ENCODE results near the gene ADARB1.

ADARB1 gene

GRCh38 chr21:45040739-45041138, 33.6 kb upstream of the ADARB1 start:
- H3K4me3 ChIP-seq (ENCODE audit: low read length): no peak overlapping the region
- TF ChIP-seq CTCF (conservative IDR thresholded peaks at IDR 0.05; ENCODE audit: low read depth, low read length): no peak
- no peak for DNase-seq (ENCODE audit: low read depth)

GRCh38 chr21:45041351-45041805, 33.0 kb upstream of the ADARB1 start:
- no peak overlapping the region for H3K4me3 ChIP-seq (ENCODE audit: low read length)
- TF ChIP-seq CTCF (conservative IDR thresholded peaks at IDR 0.05; ENCODE audit: low read depth, low read length): no peak
- no peak for DNase-seq (ENCODE audit: low read depth)

DNA sequence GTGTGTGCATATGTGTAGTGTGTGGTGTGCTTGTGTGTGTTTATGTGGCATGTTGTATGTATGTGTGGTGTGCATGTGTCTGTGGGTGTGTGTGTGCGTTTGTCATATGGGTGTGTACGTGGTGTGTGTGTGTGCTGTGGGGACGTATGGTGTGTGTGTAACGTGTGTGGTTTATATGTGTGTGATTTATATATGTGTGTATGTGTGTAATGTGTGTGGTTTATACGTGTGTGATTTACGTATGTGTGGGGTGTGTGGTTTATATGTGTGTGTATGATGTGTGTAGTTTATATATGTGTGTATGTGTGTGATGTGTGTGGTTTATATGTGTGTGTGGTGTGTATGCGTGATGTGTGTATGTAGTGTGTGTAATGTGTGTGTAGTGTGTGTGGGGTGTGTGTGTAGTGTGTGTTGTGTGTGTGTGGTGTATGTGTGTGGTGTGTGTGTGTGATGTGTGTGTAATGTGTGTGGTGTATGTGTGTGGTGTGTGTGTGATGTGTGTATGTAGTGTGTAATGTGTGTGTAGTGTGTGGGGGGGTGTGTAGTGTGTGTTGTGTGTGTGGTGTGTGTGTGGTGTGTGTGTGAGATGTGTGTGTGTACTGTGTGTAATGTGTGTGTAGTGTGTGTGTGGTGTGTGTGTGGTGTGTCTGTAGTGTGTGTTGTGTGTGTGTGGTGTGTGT, 32.3 kb upstream of the ADARB1 start:
- no peak for DNase-seq (ENCODE audit: low read depth)
- TF ChIP-seq CTCF (conservative IDR thresholded peaks at IDR 0.05; ENCODE audit: low read depth, low read length): no peak
- no peak overlapping the region for H3K4me3 ChIP-seq (ENCODE audit: low read length)

DNA sequence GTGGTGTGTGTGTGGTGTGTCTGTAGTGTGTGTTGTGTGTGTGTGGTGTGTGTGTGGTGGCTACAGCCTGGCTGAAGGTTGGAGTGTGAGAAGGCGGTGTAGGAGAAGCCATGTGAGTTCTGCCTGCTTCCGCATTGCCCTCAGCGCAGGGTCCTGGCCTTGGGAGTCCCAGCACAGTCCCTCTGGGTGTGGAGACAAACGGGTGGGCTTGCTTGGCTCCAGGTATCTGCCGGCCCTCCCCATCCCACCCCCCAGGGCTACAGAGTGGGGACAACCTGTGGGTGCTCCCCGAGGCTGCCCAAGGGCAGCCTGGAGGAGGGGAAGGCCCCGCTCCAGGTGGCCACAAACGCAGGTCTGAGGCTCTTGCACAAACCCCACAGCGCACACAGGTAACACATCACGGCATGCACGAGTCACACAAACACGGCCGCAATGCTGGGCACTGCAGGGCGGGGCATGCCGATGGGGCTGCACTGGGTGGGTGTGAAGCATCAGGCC, 31.7 kb upstream of the ADARB1 start:
- TF ChIP-seq CTCF (conservative IDR thresholded peaks at IDR 0.05; ENCODE audit: low read depth, low read length): no peak
- DNase-seq (ENCODE audit: low read depth): no peak
- H3K4me3 ChIP-seq (ENCODE audit: low read length): no peak overlapping the region

- H3K4me3 ChIP-seq (ENCODE audit: low read length): no peak overlapping the region
- DNase-seq (ENCODE audit: low read depth): no peak
- no peak for TF ChIP-seq CTCF (conservative IDR thresholded peaks at IDR 0.05; ENCODE audit: low read depth, low read length)
Observed at GRCh38 chr21:45043541-45044020, 30.8 kb upstream of the ADARB1 start.

- no peak for DNase-seq (ENCODE audit: low read depth)
- no peak for TF ChIP-seq CTCF (conservative IDR thresholded peaks at IDR 0.05; ENCODE audit: low read depth, low read length)
- H3K4me3 ChIP-seq (ENCODE audit: low read length): no peak overlapping the region
Observed at GRCh38 chr21:45045481-45045880, 28.9 kb upstream of the ADARB1 start.

- no peak for DNase-seq (ENCODE audit: low read depth)
- H3K4me3 ChIP-seq (ENCODE audit: low read length): no peak overlapping the region
- no peak for TF ChIP-seq CTCF (conservative IDR thresholded peaks at IDR 0.05; ENCODE audit: low read depth, low read length)
Observed at GRCh38 chr21:45047257-45047656, 27.1 kb upstream of the ADARB1 start.
